ENCODE measurements around the gene BRSK1. TPM values are rescaled to one million over a fixed set of nuclear protein-coding genes. Genes with fewer than 3 reads are reported as not detected.

BRSK1 gene
- total and polyA plus RNA-seq, 10 of the 15 experiments (the other 5 are each of a cell fraction or from before 2014, with no cell fraction given), result 0.03 to 0.76 (median 0.25) TPM; not detected in 4

DNA sequence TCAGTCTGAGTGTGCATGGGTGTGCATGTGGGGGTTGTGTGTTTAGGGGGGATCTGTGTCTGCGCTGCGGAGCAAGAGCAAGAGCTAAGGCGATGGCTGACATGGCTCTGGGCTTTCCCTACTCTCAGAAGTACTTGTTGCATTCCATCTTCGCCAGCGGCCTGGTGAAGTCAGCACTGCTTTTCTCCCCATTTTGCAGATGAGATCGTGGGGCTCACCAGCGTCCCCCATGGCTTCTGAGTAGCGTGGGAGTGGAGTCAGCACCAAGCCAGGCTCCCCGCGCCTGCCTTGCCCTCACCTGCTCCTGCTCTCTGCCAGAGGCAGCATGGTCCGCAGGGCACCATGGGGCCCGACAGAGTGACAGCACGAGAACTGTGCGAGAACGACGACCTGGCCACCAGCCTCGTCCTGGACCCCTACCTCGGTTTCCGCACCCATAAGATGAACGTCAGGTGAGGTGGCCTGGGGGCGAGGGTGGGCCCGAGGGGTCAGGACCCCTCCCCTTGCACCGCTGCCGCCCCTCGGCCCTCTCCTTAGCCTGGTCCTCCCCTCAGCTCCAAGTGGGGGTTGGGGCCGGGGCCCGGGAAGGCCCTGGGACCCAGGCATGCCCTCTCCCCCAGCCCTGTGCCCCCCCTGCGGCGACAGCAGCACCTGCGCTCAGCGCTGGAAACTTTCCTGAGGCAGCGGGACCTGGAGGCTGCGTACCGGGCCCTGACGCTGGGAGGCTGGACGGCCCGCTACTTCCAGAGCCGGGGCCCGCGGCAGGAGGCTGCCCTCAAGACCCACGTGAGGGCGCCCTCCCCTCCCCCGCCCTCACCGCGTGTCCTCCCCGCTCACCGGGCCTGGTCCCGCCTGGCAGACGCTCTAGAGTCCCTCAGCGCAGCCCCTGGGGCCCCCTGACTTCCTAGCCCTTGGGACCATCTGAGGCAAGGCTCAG, 58.1 kb downstream of the BRSK1 start:
- BruUV-seq (replicated peaks), result TSS peak; percentile 68
- peak overlapping the region; percentile 70 for H3K4me2 ChIP-seq (ENCODE audit: control insufficient read depth, insufficient read depth)
- no peaks in the 10 kb centered on the region for H4K20me1 ChIP-seq (ENCODE audit: control insufficient read depth, insufficient read depth)
- H3K79me2 ChIP-seq (ENCODE audit: control insufficient read depth, insufficient read depth, low read length), result peaks cover 7% of the 10 kb centered on the region
- POLR2A ChIA-PET, result interaction anchor here (0.5 to 1.8 kb wide), 4 partner anchors 41 to 134 kb away, joined by 3 to 5 read pairs (median 4); partner anchors contain the start of genes ISOC2, TMEM238 and ZNF628
- H3K9ac ChIP-seq (ENCODE audit: control insufficient read depth, insufficient read depth, low read length), result peak overlapping the region; percentile 38; the same call in 1 of the 2 replicates
- FAIRE-seq (no peak), DNase-seq (ENCODE audit: low read depth, low spot score) (no peak), ATAC-seq (no peak)
- WGBS (ENCODE audit: insufficient coverage, insufficient replicate concordance, low lambda C conversion rate, missing lambda C conversion rate), result 94% methylated on average over 31 of the region's 50 CpGs
- in situ Hi-C loops (cut with MboI) (no loop called here), intact Hi-C loops (cut with micrococcal nuclease; ENCODE audit: unreplicated experiment) (no loop called here)
- no peak overlapping the region for H3K27ac ChIP-seq (ENCODE audit: control insufficient read depth, insufficient read depth)
- RAD21 ChIA-PET (ENCODE audit: unreplicated experiment), result no interaction called here
- H3K9me3 ChIP-seq (replicated peaks; ENCODE audit: control insufficient read depth, insufficient read depth, low read length), result no peaks in the 10 kb centered on the region
- SMC1A ChIA-PET (ENCODE audit: uncharacterized antibody, unreplicated experiment), result no interaction called here
- no peaks in the 10 kb centered on the region; a peak in 1 of 4 replicates for H3K36me3 ChIP-seq (ENCODE audit: control insufficient read depth in 2 of 2, insufficient read depth in 2 of 2, low read length in 1 of 2)
- H3K4me1 ChIP-seq (ENCODE audit: control insufficient read depth, insufficient read depth, low read length), result peaks cover 10% of the 10 kb centered on the region
- no peaks in the 10 kb centered on the region; a peak in 1 of 4 replicates for H3K27me3 ChIP-seq (replicated peaks in 1 of 2; ENCODE audit: control insufficient read depth in 2 of 2, insufficient read depth in 2 of 2, low read length in 1 of 2)
- CTCF ChIA-PET, result no interaction called here
- no peak overlapping the region for H2AFZ ChIP-seq (ENCODE audit: control insufficient read depth, low read depth, low read length)
- TF ChIP-seq RELB (IDR thresholded peaks at IDR 0.05; ENCODE audit: low read depth) (no peak), NKRF (conservative IDR thresholded peaks at IDR 0.05) (0 out of 2 replicates have a peak, but pooled peaks have one; percentile 5), EP300 (IDR thresholded peaks at IDR 0.05; ENCODE audit: borderline replicate concordance in 1 of 2, control insufficient read depth in 1 of 2, low read depth in 2 of 2, low read length in 2 of 2) (no peak), BHLHE40 (IDR thresholded peaks at IDR 0.05; ENCODE audit: borderline replicate concordance in 1 of 2, low read depth in 2 of 2, low read length in 1 of 2) (no peak)
- H3K4me3 ChIP-seq, result peak overlapping the region; percentile 85; the same call in 1 of the 2 replicates
